GM19351 (cell line): ENCODE data around the gene DPF3.

ENCODE experiments used
- ATAC-seq: cut with Tn5 transposase; IDR thresholded peaks from one replicate; pipeline ENCODE4 v1.9.1; 2021; ENCODE audit warnings: mild to moderate bottlenecking, moderate library complexity; ENCODE audit not compliant: unreplicated experiment

The DPF3 gene

GRCh38 chr14:72582582-72582981 lies 311.3 kb downstream of the DPF3 start:
- ATAC-seq = no peak

- ATAC-seq = no peak
Measured at GRCh38 chr14:72578514-72578913, 315.4 kb downstream of the DPF3 start.

GRCh38 chr14:72577521-72577920 lies 316.4 kb downstream of the DPF3 start:
- no peak for ATAC-seq

GRCh38 chr14:72576258-72576657 lies 317.6 kb downstream of the DPF3 start:
- no peak for ATAC-seq

- ATAC-seq = no peak
Measured at GRCh38 chr14:72574715-72575114, 319.2 kb downstream of the DPF3 start.

- ATAC-seq = no peak
Measured at GRCh38 chr14:72573725-72574417, 320.0 kb downstream of the DPF3 start.
